Measurements from ENCODE around the gene AMD1. TPM values are rescaled to one million over a fixed set of nuclear protein-coding genes. Genes with fewer than 3 reads are reported as not detected.
"Not testable (repeated sequence)": the region's sequence is repeated elsewhere in the genome, so short reads cannot be mapped to it uniquely, and the experiment has no call there.

Gene AMD1
- total RNA-seq, 1 donor from 2014 or later, result 80.8 TPM

- ATAC-seq, result no peak
These were observed 4.4 kb downstream of the AMD1 start for GRCh38 chr6:110878751-110879522.

GRCh38 chr6:110880651-110881050 is 6.1 kb downstream of the AMD1 start:
- ATAC-seq, result no peak

- no peak for ATAC-seq
These were observed 7.1 kb downstream of the AMD1 start for GRCh38 chr6:110881546-110882273.

GRCh38 chr6:110882274-110882619 is 7.7 kb downstream of the AMD1 start:
- ATAC-seq, result peak; percentile 42

- ATAC-seq, result no peak
These were observed 8.4 kb downstream of the AMD1 start for GRCh38 chr6:110882824-110883554.

GRCh38 chr6:110884321-110884720 is 9.7 kb downstream of the AMD1 start:
- ATAC-seq, result no peak

GRCh38 chr6:110885526-110885925 is 10.9 kb downstream of the AMD1 start:
- no peak for ATAC-seq

GRCh38 chr6:110886555-110887167 is 12.1 kb downstream of the AMD1 start:
- peak; percentile 81 for ATAC-seq

GRCh38 chr6:110890288-110890687 is 15.7 kb downstream of the AMD1 start:
- no peak for ATAC-seq

- ATAC-seq, result no peak
These were observed 21.5 kb downstream of the AMD1 start for GRCh38 chr6:110895907-110896608.

- ATAC-seq, result no peak
These were observed 22.8 kb downstream of the AMD1 start for GRCh38 chr6:110897433-110897832.

GRCh38 chr6:110898111-110898510 is 23.5 kb downstream of the AMD1 start:
- ATAC-seq, result no peak

- no peak for ATAC-seq
These were observed 25.5 kb downstream of the AMD1 start for GRCh38 chr6:110900028-110900598.

- not testable (repeated sequence) for ATAC-seq
These were observed 27.0 kb downstream of the AMD1 start for GRCh38 chr6:110901601-110902000.

- ATAC-seq, result no peak
These were observed 27.5 kb downstream of the AMD1 start for GRCh38 chr6:110902091-110902490.

GRCh38 chr6:110906273-110906672 is 31.7 kb downstream of the AMD1 start:
- ATAC-seq, result not testable (repeated sequence)

GRCh38 chr6:110930781-110931180 is 56.2 kb downstream of the AMD1 start:
- ATAC-seq, result no peak

GRCh38 chr6:110933912-110934311 is 59.3 kb downstream of the AMD1 start:
- no peak for ATAC-seq

- ATAC-seq, result no peak
These were observed 59.9 kb downstream of the AMD1 start for GRCh38 chr6:110934381-110934898.

- no peak for ATAC-seq
These were observed 60.6 kb downstream of the AMD1 start for GRCh38 chr6:110935171-110935570.

- no peak for ATAC-seq
These were observed 63.6 kb downstream of the AMD1 start for GRCh38 chr6:110938171-110938570.
